AML-193 (cell line): Measurements from ENCODE around the gene CLCC1.
"Not testable (repeated sequence)": the region's sequence is repeated elsewhere in the genome, so short reads cannot be mapped to it uniquely, and the experiment has no call there.

Experiments
- DNase-seq, 2 experiments: peaks; one replicate each; lab custom pipeline; 2025; lab: John Stamatoyannopoulos, UW

The CLCC1 gene

DNA sequence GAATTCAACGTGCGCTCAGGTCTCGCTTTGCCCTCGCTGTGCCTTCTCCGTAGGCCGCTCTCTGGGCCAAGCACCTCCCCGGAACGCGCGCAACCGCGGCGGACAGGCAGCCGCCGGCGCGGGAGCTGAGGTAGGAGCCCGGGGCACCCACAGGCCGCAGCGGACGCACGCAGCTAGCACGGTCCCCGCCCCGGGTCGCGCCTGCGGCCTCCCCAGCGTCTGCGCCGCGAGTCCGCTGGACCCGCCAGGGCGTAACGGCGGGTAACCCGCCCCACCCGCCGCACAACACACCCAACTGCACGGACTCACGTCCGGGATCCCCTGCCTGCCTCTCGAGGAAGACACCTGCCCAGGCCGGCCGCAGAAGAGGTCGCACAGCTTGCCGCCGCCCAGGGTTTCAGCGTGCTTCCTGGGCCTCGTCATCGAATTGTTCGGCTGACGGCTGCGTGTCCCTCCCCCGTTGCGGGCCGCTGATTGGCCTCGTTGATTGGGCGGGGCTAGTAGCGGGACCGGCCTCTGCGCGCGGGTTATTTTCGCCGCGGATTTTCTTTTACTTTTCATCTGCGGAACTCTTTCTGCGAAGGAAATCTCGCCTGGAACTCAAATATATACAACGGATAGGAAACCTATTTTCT, at the start of gene CLCC1:
TSS of gene CLCC1 (minus strand) at position 433 of the 635 bp plus-strand sequence. CDS start 13,047 bp downstream, outside the sequence.
- peak; percentile 85 to 87 for DNase-seq

DNA sequence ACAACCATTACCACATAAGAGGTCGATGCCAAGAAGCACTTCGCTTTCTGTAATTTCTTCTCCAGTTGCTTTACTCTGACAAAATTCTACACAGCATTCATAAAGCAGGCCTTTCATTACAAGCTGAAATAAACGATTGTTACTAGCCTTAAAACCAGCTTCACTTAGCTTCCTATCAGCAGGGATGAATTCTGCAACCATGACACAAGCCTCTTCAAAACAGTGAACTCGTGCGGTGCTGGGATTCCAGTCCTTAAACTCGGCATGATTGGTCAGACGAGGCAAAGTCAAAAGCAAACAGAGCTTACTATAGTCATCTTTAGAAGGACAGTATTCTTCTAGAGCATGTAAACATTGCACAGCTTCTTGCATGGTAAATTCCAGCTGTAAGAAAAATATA, 48.1 kb upstream of the CLCC1 start:
- no peak for DNase-seq

DNA sequence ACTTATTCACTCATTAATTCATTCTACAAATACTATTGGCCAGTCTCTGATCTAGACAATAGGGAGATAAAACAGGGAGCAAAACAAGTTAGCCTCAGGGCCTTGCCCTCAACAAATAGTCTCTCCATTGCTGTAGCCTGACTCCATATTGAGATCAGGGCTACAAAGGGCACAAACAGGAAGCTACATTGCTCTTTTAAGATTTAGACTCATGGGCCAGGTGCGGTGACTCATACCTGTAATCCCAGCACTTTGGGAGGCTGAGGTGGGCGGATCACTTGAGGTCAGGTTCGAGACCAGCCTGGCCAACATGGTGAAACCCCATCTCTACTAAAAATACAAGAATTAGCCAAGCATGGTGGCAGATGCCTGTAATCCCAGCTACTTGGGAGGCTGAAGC, 33.3 kb upstream of the CLCC1 start:
- not testable (repeated sequence) for DNase-seq

DNA sequence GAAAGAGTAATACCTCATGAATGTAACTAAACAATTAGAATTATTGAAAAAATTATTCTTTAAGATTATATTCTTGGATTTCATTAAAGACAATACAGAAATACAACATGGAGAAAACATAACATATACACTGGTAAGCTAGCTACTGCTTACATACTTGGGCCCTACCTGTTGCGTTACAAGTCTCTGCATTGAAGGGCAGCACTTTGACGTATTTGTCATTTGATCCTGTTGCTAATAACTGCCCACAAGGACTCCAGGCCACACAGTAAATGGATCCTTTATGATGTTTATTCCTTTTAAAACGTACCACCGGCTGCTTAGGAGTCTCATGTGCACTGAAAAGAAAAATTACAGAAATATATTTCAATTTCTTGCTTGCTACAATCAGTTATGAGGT, 19.8 kb upstream of the CLCC1 start:
- DNase-seq, result no peak

GRCh38 chr1:108976658-108977057, 13.4 kb upstream of the CLCC1 start:
- DNase-seq, result no peak

- DNase-seq, result no peak
Observed at GRCh38 chr1:108972951-108973350, 9.7 kb upstream of the CLCC1 start.

GRCh38 chr1:108969346-108969745, 6.1 kb upstream of the CLCC1 start:
- DNase-seq, result no peak

GRCh38 chr1:108962681-108963051, 618 bp downstream of the CLCC1 start:
- DNase-seq, result peak in 1 of 2 experiments; percentile 33

GRCh38 chr1:108961752-108962486, 1.4 kb downstream of the CLCC1 start:
- no peak for DNase-seq

- DNase-seq, result no peak
Observed at GRCh38 chr1:108961198-108961597, 2.1 kb downstream of the CLCC1 start.

DNA sequence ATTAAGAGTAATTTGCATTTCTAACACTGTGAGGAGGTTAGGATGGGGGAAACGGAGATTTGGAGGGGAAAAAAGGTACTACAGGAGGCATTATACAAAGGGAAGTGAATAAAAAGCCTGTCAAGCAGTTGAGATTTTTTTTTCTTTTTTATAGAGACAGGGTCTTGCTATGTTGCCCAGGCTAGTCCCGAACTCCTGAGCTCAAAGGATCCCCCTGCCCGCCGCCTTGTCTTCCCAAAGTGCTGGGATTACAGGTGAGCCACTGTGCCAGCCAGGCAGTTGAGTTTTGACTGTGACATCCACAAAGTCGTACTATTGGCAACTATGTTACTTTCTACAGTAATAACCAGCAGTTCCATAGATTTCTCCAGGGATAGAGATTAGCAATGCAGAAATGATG, 2.6 kb downstream of the CLCC1 start:
- DNase-seq, result no peak

DNA sequence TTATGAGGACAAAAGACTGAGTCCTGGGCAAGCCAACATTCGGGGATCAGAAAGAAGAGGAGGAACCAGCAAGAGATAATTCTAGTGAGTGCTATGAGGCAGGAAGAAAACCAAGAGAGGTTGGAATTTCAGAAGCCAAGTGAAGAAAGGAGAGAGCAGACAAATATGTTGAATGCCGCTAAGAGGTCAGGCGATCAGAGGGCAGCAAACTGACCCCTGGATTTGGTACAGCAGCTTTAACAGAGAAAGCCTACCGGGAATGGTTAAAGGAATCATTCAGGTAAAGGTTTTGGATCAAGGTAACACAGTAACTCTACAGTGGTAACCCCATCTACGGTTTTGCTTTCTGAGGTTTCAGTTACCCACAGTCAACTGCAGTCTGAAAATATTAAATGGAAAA, 5.4 kb downstream of the CLCC1 start:
- DNase-seq, result no peak

DNA sequence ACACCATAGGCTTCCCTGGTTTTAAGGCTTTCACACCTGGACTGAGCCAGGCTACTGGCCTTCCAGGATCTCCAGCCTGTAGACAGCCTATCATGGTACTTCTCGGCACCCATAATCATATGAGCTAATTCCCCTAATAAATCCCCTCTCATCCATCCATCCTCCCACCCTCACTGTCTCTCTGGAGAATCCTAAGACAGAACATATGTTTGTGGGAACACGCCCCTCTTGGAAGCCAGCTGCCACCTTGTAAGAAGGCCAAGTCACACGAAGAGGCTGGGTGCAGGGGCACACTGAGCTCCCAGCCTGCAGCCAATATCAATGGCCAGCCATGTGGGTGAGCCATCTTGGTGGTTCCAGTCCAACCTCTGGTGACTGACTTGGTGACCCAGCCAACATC, 7.4 kb downstream of the CLCC1 start:
- DNase-seq, result no peak

- no peak for DNase-seq
Observed at GRCh38 chr1:108955111-108955510, 8.2 kb downstream of the CLCC1 start.

DNA sequence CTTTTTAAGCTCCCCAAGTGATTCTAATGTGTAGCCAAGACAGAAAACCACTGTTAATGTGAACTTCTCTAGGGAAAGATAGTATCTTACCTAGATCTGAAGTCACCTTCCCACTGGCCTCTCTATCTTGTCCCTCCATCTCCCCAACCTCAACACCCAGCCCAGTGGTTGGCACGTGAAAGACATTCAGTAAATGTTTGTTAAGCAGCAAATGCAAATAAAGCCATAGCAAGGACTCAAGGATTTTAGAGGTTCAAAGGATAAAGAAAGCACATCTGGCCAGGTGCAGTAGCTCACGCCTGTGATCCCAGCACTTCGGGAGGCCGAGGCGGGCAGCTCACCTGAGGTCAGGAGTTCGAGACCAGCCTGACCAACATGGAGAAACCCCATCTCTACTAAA, 9.8 kb downstream of the CLCC1 start:
- DNase-seq, result no peak

DNA sequence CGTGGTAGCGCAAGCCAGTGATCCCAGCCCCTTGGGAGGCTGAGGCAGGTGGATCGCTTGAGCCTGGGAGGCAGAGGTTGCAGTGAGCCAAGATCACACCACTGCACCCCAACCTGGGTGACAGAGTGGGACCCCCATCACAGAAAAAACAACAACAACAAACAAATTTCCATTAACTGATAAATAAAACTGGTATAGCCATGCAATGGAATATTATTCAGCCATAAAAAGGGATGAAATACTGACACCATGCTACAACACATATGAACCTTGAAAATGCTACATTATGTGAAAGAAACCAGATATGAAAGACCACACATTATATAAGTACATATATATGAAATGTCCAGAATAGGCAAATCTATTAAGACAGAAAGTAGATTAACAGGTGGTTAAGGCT, 12.0 kb downstream of the CLCC1 start:
- DNase-seq, result no peak

GRCh38 chr1:108949044-108949443, 14.2 kb downstream of the CLCC1 start:
- no peak for DNase-seq

GRCh38 chr1:108947871-108948525, 15.3 kb downstream of the CLCC1 start:
- no peak for DNase-seq

DNA sequence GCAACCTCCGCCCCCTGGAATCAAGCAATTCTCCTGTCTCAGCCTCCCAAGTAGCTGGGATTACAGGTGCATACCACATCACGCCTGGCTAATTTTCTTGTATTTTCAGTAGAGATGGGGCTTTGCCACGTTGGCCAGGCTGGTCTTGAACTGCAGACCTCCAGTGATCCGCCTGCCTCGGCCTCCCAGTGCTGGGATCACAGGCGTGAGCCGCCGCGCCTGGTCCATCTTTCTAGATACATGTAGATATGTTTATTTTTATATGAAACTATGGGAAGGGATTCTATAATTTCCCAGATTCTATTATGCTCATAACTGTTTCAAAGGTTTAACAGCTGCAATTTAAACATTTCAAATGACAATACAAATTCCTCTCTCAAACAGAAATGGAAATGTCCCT, 27.1 kb downstream of the CLCC1 start:
- no peak for DNase-seq

DNA sequence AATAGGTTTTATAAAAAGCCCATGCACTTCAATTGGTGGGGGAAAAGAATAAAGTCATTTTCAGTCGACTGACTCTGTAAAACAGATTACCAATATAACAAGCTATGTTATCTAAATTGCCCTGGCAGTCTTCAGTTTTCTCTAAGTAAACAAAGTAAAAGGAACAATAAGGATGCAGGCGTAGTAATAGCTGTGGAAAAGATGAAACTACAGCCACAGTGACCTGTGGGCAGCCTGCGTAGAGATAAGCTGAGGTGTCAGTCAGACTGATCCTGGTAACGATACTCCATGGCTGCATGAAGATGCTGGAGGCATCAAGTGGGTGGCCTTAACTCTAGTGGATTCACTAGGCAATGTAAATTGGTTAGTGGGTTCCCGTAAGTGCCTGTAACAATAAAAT, 29.3 kb downstream of the CLCC1 start:
- no peak for DNase-seq

- not testable (repeated sequence) for DNase-seq
Observed at GRCh38 chr1:108927565-108927964, 35.7 kb downstream of the CLCC1 start.

GRCh38 chr1:108925920-108926319, 37.4 kb downstream of the CLCC1 start:
- no peak for DNase-seq

DNA sequence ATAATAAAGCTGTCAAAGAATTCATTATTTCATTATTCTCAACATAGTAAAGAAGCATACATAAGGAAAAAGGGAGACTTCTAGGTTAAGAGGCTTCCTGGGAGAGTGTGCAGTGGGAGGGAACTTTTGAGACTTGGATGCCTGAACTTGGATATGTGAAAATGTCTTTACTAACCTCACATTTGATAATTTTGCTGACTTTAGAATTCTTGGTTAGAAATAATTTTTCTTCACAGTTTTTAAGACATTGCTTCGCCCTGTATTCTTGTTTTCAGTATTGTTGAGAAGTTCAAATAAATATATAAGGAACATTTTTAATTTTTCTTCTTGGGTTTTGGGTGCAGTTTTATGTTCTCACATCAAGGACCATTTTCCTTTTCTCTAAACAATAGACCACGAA, 46.5 kb downstream of the CLCC1 start:
- no peak for DNase-seq
